ENCODE results near the gene ARMC12. TPM values are rescaled to one million over a fixed set of nuclear protein-coding genes. Genes with fewer than 3 reads are reported as not detected.

ARMC12 gene
- total RNA-seq, 4 donors from 2014 or later, result 0.51 to 1.7 (median 1.0) TPM

DNA sequence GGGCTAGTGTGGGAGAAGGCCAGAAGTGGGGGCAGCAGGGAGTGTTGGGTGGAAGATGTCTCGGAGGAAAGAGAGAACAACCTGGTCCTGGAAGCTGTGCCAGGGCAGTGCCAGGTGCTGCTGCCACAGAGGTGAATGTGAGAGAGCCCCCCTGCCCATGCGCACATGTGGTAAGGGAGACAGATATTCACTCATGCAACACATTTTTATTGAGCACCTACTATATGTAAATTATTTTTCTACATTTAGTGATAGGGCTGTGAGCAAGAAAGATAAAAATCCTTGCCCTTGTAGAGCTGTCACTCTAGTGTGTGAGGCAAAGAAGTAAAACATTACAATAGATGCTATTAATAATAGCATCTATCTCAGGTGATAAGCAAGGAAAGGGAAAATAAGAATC lies 44.5 kb downstream of the ARMC12 start:
- TF ChIP-seq, protein P1, sequence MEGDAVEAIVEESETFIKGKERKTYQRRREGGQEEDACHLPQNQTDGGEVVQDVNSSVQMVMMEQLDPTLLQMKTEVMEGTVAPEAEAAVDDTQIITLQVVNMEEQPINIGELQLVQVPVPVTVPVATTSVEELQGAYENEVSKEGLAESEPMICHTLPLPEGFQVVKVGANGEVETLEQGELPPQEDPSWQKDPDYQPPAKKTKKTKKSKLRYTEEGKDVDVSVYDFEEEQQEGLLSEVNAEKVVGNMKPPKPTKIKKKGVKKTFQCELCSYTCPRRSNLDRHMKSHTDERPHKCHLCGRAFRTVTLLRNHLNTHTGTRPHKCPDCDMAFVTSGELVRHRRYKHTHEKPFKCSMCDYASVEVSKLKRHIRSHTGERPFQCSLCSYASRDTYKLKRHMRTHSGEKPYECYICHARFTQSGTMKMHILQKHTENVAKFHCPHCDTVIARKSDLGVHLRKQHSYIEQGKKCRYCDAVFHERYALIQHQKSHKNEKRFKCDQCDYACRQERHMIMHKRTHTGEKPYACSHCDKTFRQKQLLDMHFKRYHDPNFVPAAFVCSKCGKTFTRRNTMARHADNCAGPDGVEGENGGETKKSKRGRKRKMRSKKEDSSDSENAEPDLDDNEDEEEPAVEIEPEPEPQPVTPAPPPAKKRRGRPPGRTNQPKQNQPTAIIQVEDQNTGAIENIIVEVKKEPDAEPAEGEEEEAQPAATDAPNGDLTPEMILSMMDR (IDR thresholded peaks at IDR 0.05; ENCODE audit: low read depth), result no peak

DNA sequence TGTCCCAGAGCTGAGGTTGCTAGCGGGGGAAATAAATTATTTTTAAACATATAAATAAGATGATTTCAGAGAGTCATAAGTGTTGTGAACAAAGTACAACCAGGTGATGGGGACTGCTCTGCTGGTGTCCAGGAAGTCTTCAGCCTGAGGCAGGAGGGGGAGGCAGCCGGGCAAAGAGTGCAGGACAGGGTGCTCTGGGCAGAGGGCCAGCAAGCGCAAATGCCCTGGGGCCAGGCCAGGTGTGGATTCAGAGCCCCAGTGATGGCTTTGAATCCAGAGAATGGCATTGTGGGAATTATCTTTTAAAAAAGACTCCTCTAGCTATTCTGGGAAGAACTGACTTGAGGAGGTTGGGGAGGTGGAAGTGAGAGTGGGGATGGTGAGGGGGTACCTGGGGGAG lies 45.6 kb downstream of the ARMC12 start:
- TF ChIP-seq, protein P1 (IDR thresholded peaks at IDR 0.05; ENCODE audit: low read depth), result no peak

DNA sequence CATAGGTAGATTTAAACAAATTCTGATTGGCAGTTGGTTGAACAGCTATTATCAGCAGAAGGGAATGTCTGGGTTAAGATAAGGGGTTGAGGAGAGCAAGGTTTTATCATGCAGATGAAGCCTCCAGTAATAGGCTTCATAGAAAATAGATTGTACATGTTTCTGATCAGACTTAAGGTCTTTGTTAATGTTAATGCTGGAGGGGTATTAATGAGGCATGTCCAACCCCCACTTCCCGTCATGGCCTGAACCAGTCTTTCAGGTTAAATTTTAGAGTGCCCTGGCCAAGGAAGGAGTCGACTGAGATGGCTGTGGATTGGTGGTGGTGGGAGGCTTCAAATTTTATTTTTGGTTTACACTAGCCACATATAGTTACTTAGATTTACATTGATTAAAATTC lies 47.4 kb downstream of the ARMC12 start:
- TF ChIP-seq, protein P1 (IDR thresholded peaks at IDR 0.05; ENCODE audit: low read depth), result no peak

DNA sequence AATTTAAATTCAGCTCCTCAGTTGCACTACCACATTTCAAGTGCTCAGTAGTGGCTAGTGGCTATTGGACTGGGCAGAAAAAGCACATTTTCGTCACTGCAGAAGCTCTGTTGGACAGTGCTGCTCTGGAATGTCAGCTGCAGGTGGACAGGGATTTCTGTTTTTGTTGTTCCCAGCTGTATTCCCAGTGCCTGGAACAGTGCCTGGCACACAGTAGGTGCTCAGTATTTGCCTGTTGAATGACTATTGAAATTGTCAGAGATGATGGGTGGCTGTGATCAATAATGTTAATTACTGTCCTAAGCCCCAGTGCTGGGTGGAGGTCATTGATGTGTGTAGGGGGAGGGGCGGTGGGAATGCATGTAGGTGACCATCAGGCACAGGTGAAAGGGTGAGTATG lies 49.4 kb downstream of the ARMC12 start:
- TF ChIP-seq, protein P1 (IDR thresholded peaks at IDR 0.05; ENCODE audit: low read depth), result no peak

DNA sequence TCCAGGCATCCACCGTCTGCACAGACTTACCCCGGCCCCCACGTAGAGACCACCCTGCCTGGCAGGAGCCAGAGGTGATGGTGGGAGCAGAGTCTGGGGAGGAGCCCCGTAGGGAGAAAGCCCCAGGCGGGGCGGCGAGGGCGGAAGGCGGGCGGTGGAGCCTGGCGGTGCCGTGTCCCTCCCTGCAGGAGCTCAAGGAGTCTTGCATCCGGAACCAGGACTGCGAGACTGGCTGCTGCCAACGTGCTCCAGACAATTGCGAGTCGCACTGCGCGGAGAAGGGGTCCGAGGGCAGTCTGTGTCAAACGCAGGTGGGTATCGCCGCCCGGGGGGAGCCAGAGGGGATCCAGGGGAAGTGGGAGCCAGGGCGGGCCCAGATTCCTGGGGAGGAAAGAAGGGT lies 50.0 kb downstream of the ARMC12 start:
- TF ChIP-seq, protein P1 (IDR thresholded peaks at IDR 0.05; ENCODE audit: low read depth), result no peak

DNA sequence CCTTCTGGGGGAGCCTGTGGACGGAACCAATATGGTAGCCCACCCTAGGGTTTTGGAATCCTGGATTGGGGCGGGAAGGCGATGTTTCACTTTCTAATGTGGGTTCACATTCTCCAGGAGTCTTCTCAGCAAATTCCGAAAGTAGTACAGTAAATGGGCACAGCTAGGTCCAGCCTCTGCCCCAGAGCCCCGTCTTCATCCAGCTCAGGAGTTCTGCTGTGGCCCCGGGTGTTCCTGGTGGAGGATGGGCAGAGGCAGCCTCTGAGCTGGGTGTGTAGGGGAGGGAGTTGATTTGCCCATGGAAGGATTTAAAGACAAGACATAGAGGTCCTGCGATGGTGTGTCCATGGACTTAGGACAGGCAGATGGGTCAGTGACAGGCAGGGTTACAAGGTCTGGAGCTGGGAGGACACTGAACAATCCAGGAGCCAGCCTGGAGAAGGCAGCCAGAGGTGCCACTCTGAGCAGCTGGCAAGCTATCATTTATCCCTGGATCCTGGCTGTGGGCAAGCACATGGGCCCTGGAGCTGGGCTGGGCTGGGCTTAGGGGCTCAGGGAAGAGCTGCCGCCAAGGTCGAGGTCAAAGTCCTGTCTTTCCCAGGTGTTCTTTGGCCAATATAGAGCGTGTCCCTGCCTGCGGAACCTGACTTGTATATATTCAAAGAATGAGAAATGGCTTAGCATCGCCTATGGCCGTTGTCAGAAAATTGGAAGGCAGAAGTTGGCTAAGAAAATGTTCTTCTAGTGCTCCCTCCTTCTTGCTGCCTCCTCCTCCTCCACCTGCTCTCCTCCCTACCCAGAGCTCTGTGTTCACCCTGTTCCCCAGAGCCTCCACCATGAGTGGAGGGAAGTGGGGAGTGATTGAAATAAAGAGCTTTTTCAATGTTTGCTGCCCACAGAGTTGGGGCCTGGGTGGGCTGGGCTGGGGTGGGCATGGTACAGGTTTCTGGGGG lies 50.7 kb downstream of the ARMC12 start:
- TF ChIP-seq, protein P1 (IDR thresholded peaks at IDR 0.05; ENCODE audit: low read depth), result no peak

DNA sequence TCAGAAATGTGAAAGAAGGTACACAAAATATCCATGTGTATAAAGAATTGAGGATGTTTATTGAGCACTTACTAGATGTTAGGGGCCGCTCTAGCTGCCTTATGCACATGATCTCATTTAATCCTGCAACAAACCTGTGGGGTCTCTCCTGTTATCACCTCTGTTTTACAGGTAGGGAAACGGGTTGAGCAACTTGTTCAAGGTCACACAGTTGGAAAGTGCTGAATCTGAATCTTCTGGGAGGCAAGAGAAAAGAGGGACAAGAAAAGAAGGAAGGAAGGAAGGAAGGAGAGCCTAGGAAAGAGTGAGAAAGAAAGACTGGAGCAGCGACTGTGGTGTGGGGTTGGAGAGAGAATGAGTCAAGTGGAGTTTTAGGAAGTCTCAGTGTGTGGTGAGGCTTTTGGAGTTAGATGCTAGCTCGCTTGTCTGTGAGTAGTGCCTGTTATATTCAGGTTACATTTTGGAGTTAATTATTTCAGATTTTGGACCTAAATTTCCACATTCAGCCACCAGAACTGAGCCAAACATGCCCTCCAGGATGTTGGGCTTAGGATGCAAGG lies 51.7 kb downstream of the ARMC12 start:
- TF ChIP-seq, protein P1 (IDR thresholded peaks at IDR 0.05; ENCODE audit: low read depth), result no peak

Data from subcutaneous adipose tissue (tissue), 4 donors.